Measurements from ENCODE around the gene PCDH9.

PCDH9 gene

DNA sequence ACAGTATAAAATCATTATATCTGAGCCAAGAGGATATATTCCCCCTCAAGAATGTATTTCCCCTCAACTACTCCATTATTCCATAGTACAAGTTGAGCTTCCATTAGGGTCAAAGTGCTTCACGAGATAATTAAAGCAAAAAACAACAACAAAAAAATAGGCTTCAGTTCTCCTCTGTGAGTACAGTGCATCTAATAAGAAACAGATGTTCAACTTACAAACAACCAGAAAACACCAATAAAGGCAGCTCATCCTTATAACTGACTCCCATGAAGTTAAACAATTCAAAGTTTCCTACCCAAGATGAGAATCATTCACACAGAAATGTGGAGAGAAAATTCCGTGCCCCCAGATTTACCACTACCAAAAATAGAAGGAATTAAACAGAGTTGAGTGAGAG lies 854.4 kb downstream of the PCDH9 start:
- DNase-seq (ENCODE audit: low spot score) = no peak

DNA sequence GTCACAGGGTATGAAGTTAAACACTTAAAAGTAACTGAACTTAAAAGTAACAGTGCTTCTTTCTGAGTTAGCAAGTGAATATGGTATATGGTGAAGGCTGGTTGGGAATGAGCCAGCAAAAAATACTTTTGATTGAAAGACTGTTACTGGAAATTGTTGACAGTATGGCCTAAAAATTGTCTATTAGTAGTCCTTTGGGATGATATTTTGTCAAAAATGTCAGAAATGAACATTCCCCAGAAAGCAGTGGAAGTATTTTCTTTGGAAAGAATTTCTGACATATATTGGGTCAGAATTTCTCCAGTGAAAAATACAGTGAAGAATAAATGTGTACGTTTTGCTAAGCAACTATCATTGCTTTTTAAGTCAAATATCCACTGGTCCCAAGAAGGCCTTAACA lies 860.5 kb downstream of the PCDH9 start:
- no peak for DNase-seq (ENCODE audit: low spot score)

DNA sequence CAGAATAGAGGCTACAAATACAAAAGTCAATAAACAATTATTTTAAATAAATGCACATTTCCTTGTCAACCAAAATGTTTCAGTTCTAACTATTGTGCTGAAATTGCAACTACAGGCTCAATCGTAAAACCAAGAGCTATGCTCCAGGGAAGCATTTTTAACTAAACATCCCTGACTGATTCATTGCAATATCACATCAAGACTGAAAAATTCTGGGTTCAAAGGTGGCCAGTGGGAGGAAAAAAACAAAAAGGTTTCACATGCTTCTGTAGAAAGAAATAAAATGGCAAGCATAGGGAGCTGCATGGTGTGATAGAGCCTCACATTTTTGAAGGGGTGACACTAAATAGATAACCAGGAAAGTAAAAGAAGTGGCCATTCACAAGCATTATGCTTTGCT lies 862.8 kb downstream of the PCDH9 start:
- no peak for DNase-seq (ENCODE audit: low spot score)

DNA sequence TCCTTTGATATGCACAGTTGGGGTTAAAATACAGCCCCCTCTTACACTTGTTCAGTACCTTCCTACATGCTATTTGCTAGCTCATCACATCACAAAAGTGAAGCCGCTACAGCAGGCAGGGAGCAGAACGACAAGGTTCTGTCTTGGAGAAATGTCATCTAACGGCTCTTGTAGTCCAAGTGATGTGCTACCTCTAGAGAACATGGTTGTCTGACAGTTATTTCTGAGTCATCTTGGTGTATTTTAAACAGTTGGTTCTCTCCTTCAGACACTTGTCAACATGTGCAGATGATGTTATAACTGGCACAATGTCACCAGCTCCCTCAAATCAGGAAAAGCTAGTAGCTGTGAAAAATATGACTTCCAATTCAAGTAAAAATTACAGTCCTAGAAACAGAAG lies 865.0 kb downstream of the PCDH9 start:
- DNase-seq (ENCODE audit: low spot score) = no peak

DNA sequence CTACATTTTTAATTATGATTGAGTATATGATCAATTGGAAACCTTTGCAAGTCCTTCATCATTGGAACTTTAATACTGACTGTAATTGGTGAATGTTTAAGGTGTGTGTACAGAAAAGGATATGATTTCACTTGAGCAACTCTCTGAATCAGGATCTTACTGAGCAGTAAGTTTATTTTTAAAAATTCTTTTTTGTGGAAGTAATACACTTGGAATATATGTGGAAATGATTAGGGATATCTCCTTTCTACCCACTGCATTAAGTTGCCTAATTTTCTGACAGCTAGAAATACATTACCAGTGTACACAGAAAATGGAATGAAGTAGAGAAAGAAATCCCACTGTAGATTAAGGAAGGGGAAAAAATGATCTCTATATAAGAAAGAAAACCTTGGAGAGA lies 865.8 kb downstream of the PCDH9 start:
- DNase-seq (ENCODE audit: low spot score) = no peak

DNA sequence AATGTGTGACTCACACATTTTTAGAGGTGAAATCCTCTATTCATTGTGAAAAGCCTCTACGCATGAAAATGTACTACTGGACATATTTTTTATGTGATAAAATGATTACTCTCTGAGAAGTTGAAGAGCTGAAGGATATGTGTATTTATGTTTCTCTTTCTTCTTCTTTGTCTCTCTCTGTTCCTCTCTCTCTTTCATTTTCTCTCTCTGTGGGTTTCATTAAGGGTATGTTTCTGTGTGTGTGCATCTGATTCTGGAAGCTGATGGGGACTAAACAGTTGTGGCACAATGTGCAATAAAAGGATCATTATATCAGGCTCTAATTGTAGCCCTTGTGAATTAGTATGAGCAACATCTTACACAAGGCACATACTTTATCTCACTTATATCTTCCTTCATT lies 867.7 kb downstream of the PCDH9 start:
- DNase-seq (ENCODE audit: low spot score) = no peak

DNA sequence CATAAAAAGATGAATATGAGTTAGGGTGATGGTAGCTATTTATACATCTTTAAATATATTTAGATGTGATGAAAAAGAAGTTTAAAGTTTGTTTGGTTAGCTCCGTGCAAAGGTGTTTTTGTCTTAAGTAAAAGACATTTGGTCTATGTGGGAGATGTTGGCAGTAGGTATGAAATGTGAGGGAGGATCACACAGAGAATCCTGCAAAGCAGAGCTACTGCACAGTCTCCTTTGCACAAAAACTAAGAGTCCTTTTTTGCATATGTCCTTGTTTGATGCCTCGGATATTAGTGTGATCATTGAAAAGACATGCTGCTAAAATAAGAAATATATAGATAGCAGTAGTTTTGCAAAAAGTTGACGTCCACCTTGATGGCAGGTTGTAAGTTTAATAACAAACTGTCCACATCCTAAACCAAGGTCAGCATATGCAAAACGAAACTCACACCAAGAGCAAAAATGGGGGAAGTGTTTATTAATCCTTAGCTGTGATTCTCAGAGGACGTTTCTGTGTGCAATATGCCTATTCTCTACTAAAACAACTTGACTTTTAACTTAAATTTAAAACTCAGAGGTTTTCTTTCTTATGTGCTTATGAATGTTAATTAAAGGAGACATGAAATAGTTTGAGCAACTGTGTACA lies 870.1 kb downstream of the PCDH9 start:
- DNase-seq (ENCODE audit: low spot score) = no peak

DNA sequence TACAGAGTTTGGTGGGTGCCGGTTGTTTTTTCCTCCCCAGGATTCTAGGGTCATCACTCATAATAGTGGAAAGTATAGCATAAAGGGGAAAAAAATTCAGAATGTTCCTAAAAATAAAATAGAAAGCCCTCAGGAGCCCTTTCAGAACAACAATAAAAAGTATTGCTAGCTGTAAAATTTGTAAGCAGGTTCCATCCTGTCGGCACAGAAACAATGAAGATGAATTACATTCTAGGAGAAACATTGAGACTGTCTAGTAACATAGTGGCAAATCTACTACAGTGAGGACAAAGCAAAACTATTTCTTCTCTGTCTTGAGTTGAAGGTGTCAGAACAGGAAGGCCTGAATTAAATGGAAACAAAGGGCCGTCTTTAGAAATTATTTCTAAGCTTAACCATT lies 870.7 kb downstream of the PCDH9 start:
- DNase-seq (ENCODE audit: low spot score) = no peak

DNA sequence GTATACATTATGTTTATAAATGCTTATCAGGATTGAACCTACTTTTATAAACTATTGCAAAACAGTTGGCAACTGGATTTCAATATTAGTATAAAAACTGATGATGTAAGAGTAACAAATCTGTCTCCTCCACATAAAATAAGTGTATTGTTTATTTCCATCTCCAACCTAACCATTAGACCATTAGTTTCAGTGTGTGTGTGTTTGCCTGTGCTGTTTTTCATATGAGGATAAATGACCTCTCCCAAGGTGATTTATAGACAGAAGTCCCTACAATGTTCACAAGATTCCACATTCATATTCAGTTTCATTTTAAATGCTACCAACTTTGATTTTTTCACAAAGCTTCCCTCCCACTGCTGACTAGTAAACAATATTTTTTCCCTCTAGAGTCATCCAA lies 871.6 kb downstream of the PCDH9 start:
- DNase-seq (ENCODE audit: low spot score) = no peak

DNA sequence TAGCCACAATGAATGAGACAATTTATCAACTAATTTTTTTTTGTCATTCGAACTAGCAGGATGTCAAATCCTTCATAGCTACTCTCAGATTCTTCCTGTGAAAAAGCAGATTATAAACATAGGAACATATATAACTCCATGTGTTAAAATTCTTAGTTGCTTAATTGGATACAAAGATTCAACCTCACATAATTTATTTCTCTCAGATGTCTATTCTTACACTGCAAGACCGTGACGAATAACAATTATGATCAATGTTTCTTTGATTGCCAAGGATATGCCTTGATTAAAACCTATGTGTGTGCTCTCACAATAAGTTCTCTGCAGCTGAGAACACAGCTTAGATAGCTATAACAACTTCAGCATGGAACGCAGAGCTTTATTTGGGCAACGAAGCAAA lies 872.7 kb downstream of the PCDH9 start:
- DNase-seq (ENCODE audit: low spot score) = no peak

DNA sequence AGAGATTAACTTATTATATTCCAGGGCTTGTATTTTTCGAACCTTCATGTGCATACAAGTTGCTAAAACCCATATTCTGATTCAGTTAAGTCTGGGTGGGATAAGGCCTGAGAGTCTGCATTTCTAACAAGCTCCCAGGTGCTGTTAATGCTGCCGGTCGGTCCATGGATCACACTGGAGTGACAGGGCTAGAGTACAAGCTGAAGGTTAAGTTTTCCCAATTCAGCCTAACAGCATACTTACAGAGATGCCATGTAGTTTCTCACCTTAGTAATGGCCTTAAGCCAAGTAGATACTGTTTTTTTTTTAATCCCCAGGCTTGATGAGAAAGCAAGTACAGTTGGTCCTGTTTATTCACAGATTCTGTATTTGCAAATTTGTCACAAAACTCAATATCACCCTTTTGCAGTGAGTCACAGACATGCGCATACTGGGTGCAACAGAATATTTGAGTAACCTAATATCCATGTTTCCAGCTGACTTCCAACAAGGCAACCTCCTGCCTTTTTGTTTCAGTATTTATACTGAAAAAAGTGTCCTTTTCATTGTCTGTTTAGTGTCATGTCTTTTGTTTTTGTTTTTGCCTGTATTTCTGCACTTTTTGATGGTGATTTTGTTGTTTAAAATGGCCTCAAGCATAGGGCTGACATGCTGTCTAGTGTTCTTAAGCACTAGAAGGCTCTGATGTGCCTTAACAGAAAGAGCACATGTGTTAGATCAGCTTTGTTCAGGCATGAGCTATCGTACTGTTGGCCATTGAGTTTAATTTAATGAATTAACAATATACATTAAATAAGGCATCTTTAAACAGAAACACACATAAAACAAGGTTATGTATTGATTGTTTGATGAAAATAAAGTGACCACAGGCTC lies 875.0 kb downstream of the PCDH9 start:
- no peak for DNase-seq (ENCODE audit: low spot score)

DNA sequence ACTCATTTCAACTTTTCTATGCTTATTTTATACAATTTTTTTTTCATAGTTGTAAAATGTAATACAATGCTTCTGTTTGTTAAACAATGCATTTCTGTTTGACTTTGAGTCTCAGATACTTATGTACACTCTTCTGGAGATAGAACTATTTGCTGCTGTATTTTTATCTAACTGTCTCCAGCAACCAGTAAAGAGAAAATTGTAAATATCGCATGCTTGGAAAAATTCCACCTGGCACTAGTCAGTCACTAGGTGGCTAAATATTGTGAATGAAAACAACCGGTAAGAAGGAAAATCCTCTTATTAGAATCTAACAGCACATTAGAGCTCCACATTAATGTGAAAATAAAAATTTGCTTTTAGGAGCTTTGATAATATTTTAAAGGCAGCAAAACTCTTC lies 876.5 kb downstream of the PCDH9 start:
- DNase-seq (ENCODE audit: low spot score) = no peak

DNA sequence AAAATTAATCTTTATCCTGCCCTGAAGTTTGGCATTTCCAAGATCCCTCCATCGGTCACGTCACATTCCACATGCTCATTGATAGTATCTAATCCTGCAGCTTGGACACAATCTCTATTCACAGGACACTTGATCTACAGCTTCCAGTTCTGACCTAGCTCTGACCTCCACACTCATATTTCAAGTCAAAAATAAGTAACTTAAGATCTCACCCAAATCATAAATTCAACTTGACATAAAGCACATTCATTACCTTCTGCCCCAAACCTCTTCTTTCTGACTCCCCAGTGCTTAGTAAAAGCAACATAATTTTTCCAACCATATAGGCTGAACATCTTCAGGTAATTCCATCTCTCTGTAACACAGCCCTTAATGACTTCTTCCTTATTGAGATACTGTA lies 880.2 kb downstream of the PCDH9 start:
- DNase-seq (ENCODE audit: low spot score) = no peak

DNA sequence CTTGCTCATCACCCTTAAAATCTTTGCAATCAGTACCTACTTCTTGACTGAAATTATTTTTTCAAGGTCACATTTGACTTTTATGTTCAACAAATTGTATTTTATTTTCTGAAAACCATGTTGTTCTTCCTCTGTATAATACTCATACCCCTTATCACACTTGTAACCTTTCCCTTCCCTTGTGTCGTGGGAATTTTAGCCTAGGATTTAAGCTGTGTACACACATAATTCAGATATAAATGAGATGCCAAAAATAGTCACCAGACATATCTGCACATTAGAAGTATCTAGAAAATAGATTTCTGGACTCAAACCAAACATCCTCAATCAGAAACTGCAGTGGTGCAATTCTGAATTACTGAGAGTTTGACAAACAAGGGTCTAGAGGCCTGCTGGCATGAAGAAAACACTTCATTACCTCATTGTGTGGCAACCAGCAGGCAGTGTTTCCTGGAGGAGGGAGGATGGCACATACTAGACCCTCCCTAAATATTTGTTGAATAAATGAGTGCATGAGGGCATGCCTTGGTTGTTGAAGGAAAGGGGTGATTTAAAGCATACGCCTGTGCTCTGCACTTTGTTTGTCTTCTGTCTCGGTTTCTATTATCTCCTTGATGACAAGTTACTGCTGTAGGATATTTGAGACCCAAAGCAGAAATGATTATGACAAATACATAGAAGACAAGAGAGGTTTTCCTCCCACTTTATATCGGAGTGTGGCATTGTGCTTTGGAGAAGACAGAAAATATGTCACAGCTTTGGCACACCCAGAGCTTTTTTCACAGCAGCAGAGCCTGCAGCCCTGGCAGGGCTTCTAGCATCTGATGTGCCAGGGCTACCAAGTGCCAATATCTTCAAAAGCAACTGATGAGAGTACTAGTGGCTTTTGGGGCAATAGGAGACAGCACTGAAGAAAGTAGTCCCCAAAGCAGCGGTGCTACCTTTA lies 881.1 kb downstream of the PCDH9 start:
- DNase-seq (ENCODE audit: low spot score) = no peak

DNA sequence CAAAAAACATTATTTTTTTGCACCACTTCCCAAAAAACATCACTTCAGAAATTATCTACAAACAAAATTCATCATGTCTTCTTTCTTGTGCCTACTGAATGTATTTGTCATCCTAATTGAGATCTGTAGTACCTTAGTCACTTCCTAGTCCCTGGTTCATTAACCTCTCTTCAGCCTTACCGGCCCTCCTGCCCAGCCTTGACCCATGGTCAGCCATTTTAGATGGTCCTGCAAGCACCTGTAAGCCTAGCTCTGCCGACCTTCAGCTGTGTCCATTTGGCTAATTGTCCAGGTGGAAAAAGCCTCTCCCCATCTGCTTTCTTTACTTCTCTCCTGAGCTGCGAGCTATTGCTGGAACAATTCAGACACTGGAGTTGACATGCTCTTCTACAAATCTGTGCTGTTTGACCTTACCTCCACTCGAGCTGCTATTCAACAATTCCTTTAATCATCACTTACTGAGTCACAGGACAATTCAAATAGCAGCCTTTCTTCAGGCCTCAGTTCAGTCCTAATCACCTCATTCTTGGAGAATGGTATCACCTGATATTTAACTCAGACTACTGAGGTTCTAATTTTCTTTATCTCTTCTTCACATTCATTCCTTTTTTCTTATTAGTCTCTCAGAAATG lies 882.5 kb downstream of the PCDH9 start:
- no peak for DNase-seq (ENCODE audit: low spot score)

DNA sequence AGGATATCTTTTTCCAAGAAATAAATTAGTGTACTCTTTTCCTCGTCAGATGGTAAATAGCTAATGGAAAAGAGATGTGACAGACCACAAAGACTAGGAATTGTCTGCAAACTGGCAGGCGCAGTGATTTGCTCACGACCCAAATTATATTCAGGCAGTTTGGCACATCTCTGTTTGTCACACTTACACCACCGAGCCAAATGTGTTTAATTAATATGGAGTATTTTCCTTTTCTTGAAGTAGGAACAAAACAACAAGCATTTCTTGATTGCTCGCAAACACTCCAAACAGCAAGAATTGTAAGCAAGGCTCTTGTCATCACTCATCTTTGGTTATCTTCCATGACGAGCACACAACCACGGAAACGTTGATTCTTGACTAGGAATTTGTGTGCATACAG lies 884.2 kb downstream of the PCDH9 start:
- DNase-seq (ENCODE audit: low spot score) = no peak

DNA sequence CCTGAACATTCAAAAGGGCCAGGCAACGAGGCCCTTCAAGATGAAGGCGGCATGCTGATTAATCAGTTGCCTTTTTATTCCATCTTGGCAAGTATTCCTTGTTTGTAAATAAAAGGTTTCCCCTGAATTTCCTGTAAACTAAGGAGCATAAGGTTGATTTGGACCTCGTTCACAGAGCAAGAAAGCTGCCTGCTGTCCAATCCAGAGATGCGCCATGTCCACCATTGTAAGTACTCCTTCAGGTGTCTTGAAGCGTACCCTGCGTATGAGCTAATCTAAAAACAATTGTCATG lies 884.7 kb downstream of the PCDH9 start:
- DNase-seq (ENCODE audit: low spot score) = no peak

DNA sequence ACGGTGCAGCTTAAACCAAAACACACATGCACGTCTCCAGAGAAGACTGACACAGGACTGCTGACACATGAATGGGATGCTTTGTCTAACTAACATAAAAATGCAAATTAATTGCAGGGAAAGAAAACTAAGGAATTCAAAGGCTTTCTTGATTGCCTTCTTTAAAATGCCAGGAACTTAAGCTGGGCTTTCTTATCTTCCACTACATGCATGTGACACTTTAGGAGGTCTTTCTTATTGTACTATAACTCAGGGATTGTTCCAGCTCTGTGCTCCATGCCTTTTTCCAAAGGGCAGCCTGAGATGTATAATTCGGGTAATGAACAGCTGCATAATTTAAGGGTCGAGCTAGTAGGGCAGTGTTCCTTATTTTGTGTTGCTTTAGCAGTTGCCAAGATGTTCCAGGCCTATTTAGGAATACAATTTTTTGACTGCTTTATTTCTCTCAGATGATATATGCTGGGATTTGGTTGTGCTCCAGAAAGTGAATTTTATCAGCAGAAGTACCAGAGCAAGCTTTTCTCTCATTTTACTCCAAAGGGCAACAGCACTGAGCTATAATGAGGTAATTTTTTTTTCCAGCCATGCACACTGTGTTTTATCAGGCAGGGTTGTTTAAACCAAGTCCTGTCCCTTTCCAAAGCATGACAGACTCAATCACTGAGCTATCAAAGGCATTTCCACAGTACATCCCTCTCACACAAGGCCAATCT lies 885.2 kb downstream of the PCDH9 start:
- DNase-seq (ENCODE audit: low spot score) = no peak

DNA sequence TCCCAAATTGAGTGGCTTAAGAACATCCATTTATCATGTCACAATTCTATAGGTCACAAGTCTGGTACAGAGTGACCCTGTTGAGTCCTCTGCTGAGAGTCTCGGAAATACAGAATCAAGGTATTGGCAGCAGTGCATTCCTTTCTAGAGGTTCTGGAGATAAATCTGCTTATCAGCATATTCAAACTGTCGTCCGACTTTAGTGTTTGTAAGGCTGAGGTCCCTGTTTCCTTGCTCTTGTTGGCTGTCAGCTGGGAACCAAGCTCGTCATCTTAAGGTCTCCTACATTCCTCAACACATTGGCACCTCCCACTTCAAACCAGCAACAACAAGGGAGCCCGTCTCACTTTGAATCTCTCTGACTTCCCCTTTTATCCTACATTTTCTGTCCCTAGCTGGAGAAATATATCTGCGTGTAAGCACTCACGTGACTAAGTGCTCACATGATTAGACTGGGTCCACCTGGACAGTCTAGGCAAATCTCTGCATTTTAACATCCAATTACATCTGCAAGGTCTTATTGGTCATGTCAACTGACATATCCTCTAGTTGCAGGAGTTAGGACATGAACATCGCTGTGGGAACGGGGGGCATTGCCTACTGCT lies 886.8 kb downstream of the PCDH9 start:
- DNase-seq (ENCODE audit: low spot score) = no peak

DNA sequence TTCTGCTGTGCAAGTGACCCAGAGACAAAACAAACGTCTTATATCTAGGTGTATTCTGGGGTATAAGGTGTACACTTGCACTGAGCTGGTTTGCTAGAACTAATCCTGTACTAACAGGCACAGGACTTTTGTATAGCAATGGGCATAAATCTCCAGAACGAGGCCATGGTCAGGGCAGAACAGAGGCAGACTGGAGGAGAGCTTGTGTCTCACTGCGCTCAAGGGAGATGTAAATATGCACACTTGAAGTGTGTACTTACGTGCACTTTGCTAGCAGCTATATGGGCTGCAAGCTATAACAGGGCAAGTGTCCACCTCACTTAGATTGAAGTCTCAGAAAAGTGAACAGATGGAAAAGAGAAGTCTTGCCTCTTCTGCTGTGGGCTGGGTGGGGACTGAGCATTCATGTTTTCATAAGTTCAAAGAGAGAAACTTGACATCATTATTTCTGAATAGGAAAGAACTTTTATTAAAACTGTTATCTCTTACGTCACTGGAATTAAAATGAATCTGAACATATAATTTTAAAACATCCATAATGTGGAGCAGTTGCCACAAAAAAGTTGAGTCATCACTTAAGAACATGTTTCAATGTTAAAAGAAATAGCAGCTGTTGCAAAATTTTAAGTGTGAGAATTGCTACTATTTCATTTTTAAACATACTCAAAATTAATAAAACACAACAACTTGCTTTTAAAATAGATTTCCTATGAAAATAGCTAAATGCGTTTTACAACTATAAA lies 888.3 kb downstream of the PCDH9 start:
- no peak for DNase-seq (ENCODE audit: low spot score)

DNA sequence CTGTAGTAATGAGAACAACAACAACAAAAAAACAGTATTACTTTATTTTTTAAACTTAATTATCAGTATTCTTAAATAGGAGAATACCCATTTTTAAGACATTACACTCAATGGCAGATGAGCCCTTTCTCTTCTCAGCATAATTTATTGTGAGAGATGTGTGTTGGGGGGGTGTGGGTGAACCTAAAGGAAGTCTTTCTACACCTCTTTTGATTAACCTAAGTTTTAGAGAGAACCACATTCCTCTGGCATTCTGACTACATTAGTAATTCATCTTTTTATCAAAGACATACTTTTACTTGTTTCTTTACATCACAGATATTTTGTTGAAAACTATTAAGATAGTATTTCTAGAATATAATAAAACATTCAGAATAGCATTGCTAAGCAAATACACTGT lies 890.9 kb downstream of the PCDH9 start:
- DNase-seq (ENCODE audit: low spot score) = no peak
